ENCODE measurements around the gene COL16A1. TPM values are rescaled to one million over a fixed set of nuclear protein-coding genes. Genes with fewer than 3 reads are reported as not detected.
A peak's percentile ranks its signal among the peaks of the same experiment; 100 is the strongest.

COL16A1 gene
- polyA plus RNA-seq, 3 donors: 0.13 TPM; not detected in 2

DNA sequence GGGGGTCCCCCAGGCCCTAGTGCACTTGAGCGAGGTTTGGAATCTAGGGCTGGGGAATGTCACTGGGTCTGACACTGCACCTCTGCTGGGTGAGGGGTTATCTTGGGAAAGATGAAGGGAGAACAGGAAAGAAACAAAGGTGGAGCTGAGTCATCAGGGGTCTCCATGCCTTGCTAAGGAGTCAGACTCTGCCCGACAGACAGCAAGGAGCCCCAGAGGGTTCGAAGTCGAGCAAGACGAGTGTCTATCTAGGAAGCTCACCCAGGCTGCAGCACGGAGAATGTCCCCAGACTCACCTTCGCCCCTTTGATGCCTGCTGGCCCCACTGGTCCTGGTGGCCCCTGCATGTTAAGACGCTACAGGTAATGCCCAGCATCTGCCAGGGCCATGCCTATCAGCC lies 18.0 kb downstream of the COL16A1 start:
- peaks cover 0 to 2% (median 0%) of the 10 kb centered on the region in 7 donors for H3K9me3 Mint-ChIP-seq
- no peaks in the 10 kb centered on the region for H3K79me2 ChIP-seq (ENCODE audit: insufficient read depth, low read length)

DNA sequence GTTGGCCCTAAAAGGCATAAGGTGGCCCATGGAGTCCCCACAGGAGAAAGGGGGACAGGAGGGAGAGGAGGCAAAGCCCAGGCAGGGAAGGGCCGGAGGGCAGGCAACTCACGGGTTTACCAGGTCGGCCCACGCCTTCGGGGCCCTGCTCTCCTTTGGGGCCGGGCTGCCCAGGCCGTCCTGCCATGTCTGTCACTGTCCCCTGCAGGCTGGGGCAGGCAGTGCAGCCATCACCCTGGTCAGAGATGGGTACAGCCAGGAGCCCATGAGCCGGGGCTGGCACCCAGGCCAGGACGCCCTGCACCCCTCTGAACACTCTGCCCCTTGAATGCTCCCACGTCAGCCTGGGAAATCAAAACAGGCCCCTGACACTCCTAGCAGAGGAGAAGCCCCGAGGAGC lies 19.8 kb downstream of the COL16A1 start:
- Histone ChIP-seq H4K20me1 (ENCODE audit: insufficient read depth, low read length) (no peaks in the 10 kb centered on the region), H3K79me2 (ENCODE audit: insufficient read depth, low read length) (no peaks in the 10 kb centered on the region), H3K4me2 (replicated peaks; ENCODE audit: extremely low read depth, low read length, poor library complexity, severe bottlenecking) (no peak overlapping the region), H3K27ac (ENCODE audit: low read depth in 1 of 2, low read length in 2 of 2) (no peak overlapping the region), H2AFZ (ENCODE audit: insufficient read depth, low read depth, low read length, poor library complexity, severe bottlenecking) (no peak overlapping the region), H3K9me3 (replicated peaks in 1 of 2; ENCODE audit: control insufficient read depth in 1 of 2, insufficient read depth in 1 of 2, low read length in 2 of 2) (no peaks in the 10 kb centered on the region), H3K4me3 (replicated peaks in 1 of 3; ENCODE audit: low read depth in 2 of 3, low read length in 3 of 3) (no peak overlapping the region), H3K9ac (ENCODE audit: insufficient read depth, low read length, poor library complexity, severe bottlenecking) (no peak overlapping the region), H3K4me1 (ENCODE audit: control insufficient read depth in 1 of 2, insufficient read depth in 2 of 2, low read length in 2 of 2) (no peaks in the 10 kb centered on the region), H3K36me3 (replicated peaks in 1 of 2; ENCODE audit: control insufficient read depth in 1 of 2, insufficient read depth in 2 of 2, low read length in 2 of 2) (no peaks in the 10 kb centered on the region), H3K27me3 (ENCODE audit: control insufficient read depth in 2 of 2, insufficient read depth in 2 of 2, low read length in 2 of 2) (no peaks in the 10 kb centered on the region)
- Mint-ChIP-seq H3K4me3 (no peak overlapping the region), H3K27me3 (ENCODE audit: low read depth in 3 of 3) (peaks cover 0 to 5% (median 4%) of the 10 kb centered on the region in 3 donors), H3K36me3 (no peaks in the 10 kb centered on the region), H3K4me1 (no peaks in the 10 kb centered on the region), H3K9me3 (peaks cover 0 to 2% (median 0%) of the 10 kb centered on the region in 7 donors), H3K27ac (no peak overlapping the region)
- intact Hi-C loops (cut with micrococcal nuclease): no loop called here
- TF ChIP-seq CTCF (IDR thresholded peaks at IDR 0.05): peak; percentile 56
- WGBS (ENCODE audit: insufficient coverage): 83% methylated on average over 11 of the region's 11 CpGs
- no peak for DNase-seq

More for the DNA sequence above, 18.0 kb downstream of the COL16A1 start:
- Histone ChIP-seq H3K4me3 (replicated peaks in 1 of 3; ENCODE audit: low read depth in 2 of 3, low read length in 3 of 3) (no peak overlapping the region), H3K27ac (ENCODE audit: low read depth in 1 of 2, low read length in 2 of 2) (no peak overlapping the region), H3K4me1 (ENCODE audit: control insufficient read depth in 1 of 2, insufficient read depth in 2 of 2, low read length in 2 of 2) (no peaks in the 10 kb centered on the region), H3K36me3 (replicated peaks in 1 of 2; ENCODE audit: control insufficient read depth in 1 of 2, insufficient read depth in 2 of 2, low read length in 2 of 2) (no peaks in the 10 kb centered on the region), H3K9ac (ENCODE audit: insufficient read depth, low read length, poor library complexity, severe bottlenecking) (no peak overlapping the region), H3K9me3 (replicated peaks in 1 of 2; ENCODE audit: control insufficient read depth in 1 of 2, insufficient read depth in 1 of 2, low read length in 2 of 2) (no peaks in the 10 kb centered on the region), H3K27me3 (ENCODE audit: control insufficient read depth in 2 of 2, insufficient read depth in 2 of 2, low read length in 2 of 2) (no peaks in the 10 kb centered on the region), H4K20me1 (ENCODE audit: insufficient read depth, low read length) (no peaks in the 10 kb centered on the region), H3K4me2 (replicated peaks; ENCODE audit: extremely low read depth, low read length, poor library complexity, severe bottlenecking) (no peak overlapping the region), H2AFZ (ENCODE audit: insufficient read depth, low read depth, low read length, poor library complexity, severe bottlenecking) (no peak overlapping the region)
- intact Hi-C loops (cut with micrococcal nuclease): no loop called here
- no peak for TF ChIP-seq CTCF (IDR thresholded peaks at IDR 0.05)
- Mint-ChIP-seq H3K27me3 (ENCODE audit: low read depth in 3 of 3) (peaks cover 0 to 3% (median 1%) of the 10 kb centered on the region in 3 donors), H3K36me3 (no peaks in the 10 kb centered on the region), H3K4me3 (no peak overlapping the region), H3K4me1 (no peaks in the 10 kb centered on the region), H3K27ac (peak overlapping the region in 1 of 7 donors; percentile 42)
- WGBS (ENCODE audit: insufficient coverage): 95% methylated on average over 8 of the region's 8 CpGs
- no peak for DNase-seq

All from CD14-positive monocyte (primary cell).